GM21360 (cell line): ENCODE data around the gene PIK3CG.
"Not testable (repeated sequence)": the region's sequence is repeated elsewhere in the genome, so short reads cannot be mapped to it uniquely, and the experiment has no call there.

Experiments
- ATAC-seq: cut with Tn5 transposase; IDR thresholded peaks from one replicate; pipeline ENCODE4 v1.9.1; 2021; ENCODE audit warnings: mild to moderate bottlenecking, moderate library complexity; ENCODE audit not compliant: unreplicated experiment

The PIK3CG gene

DNA sequence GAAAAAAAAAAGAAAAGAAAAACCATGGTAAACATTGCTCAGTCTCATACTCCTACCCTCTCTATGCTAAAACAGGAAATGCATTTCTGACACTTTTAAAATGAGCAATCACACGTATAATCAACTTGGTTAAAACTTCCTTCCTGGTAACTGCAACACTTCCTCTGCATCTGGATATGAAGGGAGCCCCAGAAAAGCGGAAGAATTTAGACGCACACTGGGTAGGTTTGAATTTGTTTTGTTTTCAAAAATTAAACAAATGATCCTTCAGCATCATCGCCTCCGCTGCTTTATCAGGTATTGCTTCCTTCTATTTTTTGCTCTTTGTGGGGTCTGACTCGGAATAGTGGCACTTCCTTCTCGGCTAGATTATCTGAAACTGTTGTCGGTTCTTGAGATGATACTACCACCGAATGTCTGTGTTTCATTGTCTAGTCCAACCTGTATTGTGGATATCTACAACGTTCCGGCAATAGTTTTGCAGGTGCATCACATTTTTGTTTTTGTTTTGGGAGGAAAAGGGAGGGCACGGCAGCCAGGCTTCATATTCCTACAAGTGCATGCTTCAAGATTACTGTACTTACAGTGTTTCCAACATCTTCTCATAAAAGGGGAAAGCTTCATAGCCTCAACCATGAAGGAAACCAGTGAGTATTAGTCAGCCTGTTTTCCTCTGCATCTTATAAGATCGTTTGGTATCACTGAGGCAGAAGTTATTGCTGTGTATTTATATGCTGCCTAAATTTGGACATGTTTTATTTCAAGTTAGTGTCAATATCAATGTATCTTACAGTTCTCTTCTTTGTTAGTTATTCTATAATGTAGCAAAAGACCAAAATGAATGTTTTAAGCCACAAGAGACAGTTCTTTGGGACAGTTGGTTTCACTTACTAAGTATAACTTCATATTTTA is at the start of gene PIK3CG:
TSS of gene PIK3CG (plus strand) at position 153 of the 912 bp plus-strand sequence. CDS start 2,280 bp downstream, outside the sequence.
- peak; percentile 50 for ATAC-seq

DNA sequence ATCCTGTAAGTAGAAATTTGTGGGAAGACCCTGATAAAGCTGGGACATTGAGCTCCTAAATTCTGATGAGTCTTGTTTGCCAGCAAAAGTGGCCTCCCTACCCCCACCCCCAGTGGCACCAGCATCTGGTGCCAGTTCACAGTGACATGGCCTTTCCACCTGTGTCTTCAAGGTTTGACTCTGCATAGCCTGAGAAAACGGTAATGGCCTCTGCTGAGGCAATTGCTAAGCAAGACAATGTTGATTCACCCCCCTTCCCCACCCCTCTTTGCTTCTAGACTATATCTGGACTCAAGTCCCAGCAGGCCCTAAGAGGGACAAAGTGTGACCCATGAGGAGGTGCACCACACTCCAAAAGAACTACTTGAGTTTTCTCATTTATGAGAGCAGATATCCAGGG is 48.0 kb upstream of the PIK3CG start:
- ATAC-seq = no peak

DNA sequence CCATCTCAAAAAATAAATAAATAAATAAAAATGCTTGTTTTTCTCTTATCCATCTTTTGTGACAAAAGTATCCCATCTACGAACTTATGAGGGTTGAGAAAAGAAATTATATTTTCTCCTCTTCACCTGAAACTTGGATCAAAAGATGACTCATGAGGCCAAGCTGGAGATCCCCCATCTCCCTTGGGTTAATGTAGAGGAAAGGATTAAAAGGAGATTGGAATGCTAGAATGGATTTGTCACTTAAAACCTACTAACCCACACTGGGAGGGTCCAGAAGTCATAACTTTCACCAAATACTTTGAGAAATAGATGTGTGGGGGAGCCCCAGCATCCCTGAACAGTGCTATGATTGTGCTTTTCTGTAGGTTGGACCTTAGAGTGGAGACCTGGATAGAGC is 46.3 kb upstream of the PIK3CG start:
- ATAC-seq = no peak

DNA sequence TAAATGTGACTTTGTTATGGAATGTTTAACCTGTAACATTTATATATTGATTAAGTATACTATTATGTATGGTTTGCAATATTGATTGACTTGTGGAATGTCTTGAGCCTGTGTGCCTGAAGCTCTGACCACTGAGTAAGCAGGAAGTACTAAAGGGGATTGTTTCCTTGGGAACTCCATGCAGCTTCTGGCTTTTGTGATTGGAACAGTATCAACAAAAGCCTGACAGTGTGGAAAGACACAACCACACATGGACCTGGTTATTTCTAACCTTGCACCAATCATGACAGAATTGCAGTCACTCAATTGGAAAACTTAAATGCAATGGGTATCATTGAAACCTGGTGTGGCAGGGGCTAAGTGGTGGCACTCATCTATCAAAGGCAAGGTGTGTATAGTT is 45.5 kb upstream of the PIK3CG start:
- ATAC-seq = no peak

GRCh38 chr7:106820321-106821217 is 44.5 kb upstream of the PIK3CG start:
- no peak for ATAC-seq

- no peak for ATAC-seq
Measured at GRCh38 chr7:106823631-106824030, 41.5 kb upstream of the PIK3CG start.

DNA sequence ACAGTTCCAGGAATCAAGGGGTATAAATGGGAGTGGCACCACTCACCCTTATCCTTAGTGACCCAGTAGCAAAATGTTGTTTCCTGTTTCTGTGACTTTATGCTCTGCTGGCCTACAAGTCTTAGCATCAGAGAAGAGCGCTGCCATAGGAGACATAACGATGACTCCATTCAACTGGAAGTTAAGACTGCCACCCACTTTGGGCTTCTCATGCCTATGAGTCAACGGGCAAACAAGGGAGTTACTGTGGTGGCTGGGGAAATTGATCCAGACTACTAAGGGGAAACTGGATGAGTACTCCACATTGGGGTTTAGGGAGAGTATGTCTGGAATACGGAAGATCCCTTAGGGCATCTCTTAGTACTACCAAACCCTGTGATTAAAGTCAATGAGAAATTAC is 40.6 kb upstream of the PIK3CG start:
- no peak for ATAC-seq

- ATAC-seq = no peak
Measured at GRCh38 chr7:106827626-106828025, 37.5 kb upstream of the PIK3CG start.

GRCh38 chr7:106829496-106829895 is 35.6 kb upstream of the PIK3CG start:
- ATAC-seq = no peak

- ATAC-seq = not testable (repeated sequence)
Measured at GRCh38 chr7:106830896-106831295, 34.2 kb upstream of the PIK3CG start.

DNA sequence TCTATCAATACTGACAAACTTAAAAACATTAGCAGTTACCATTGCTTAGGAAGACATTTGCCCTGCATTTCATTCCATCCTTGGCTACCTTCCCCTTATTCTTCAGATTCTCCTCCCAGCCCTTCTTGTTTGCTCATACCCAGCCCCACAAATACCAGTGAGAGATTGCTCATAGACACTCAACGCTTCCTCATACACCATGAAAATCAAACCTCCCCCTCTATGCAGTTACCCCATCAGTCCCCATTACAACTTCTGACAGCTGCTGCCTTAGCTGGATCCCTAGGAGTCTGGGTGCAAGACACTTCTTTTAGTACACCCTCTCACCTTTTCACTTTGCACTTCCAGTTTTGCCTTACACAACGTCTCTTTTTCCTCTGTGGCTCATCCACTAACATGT is 28.3 kb upstream of the PIK3CG start:
- ATAC-seq = no peak

- no peak for ATAC-seq
Measured at GRCh38 chr7:106839511-106839910, 25.6 kb upstream of the PIK3CG start.

- ATAC-seq = no peak
Measured at GRCh38 chr7:106840342-106840741, 24.7 kb upstream of the PIK3CG start.

DNA sequence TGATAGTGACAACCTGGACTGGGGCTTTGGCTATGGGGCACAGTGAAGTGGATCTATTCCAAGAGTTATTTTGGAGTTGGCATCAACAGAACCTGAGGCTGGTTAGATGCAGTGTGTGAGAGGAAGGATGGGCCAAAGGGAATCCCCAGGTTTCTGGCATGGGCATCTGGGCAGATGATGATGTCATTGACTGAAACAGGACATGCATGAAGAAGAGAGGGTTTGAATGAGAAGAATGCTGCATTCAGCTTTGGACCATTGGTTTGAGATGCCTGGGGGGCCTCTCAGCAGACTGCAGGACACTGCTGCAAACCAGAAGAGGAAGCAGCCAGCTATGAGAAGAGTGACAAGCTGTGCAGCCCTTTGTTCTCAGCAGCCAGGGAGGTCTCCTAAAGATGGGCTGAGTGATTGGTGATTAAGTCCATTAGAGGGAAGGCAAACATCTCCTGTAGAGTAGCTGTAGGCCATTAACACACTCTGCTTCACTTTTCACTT is 23.1 kb upstream of the PIK3CG start:
- no peak for ATAC-seq

- no peak for ATAC-seq
Measured at GRCh38 chr7:106844279-106844997, 20.6 kb upstream of the PIK3CG start.

GRCh38 chr7:106848049-106848448 is 17.0 kb upstream of the PIK3CG start:
- ATAC-seq = no peak

DNA sequence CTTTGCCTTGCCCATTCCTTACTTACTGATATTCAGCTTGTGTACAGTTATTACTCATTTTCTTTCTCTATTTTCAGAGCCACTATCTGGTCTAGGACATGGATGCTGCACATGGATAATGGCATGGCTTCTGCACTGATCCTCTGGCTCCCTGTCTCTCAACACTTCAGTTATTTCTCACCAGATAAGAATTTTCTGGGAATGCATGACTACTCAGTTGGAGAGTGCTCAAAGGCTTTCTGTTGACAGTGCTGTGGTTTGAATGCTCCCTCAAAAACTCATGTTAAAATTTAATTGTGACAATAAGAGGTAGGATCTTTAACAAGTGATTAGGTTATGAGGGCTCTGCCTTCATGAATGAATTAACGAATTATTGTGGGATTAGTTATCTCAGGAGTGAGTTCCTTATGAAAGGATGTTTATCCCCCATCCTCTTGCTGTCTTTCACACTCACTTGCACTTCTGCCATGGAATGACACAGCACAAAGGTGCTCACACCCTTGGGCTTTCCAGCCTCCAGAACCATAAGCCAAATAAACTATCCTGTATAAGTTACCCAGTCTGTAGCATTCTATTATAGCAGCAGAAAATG is 16.1 kb upstream of the PIK3CG start:
- no peak for ATAC-seq

DNA sequence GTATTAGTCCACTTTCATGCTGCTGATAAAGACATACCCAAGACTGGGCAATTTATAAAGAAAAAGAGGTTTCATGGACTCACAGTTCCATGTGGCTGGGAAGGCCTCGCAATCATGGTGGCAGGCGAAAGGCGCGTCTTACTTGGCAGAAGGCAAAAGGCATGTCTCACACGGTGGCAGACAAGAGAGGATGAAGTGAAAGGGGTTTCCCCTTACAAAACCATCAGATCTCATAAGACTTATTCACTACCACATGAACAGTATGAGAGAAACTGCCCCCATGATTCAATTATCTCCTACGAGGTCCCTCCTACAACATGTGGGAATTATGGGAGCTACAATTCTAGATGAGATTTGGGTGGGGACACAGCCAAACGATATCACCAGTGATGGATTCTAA is 13.4 kb upstream of the PIK3CG start:
- ATAC-seq = not testable (repeated sequence)

GRCh38 chr7:106853250-106853908 is 11.7 kb upstream of the PIK3CG start:
- no peak for ATAC-seq

- no peak for ATAC-seq
Measured at GRCh38 chr7:106855540-106856132, 9.4 kb upstream of the PIK3CG start.
